ENCODE measurements around the gene AKAP1.

The AKAP1 gene

DNA sequence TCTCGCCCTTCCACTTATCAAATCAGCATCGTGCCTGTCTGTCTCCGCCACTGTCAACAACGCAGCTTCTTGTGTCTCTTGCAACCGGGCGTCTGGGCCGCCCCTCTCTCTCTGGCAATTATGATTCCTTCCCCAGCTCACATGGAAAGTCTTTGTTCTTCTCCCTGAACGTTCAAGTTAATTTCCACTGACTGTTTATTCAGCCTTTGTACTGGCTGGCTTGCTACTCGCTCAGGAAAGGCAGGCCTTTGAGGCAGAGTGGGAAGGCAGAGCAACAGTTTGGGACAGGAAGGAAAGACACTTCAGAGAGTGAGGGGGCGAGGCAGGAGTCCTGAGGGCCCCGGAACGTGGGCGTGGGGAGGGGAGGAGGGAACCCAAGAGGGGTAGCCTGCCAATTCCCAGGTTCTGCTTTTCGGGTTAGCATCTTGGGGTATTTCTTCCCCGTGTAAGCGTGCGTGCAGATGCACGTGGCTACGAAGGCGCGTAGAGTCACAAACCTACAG lies 50.8 kb downstream of the AKAP1 start:
- Mint-ChIP-seq H3K4me1 (ENCODE audit: low read depth) (peaks cover 14% of the 10 kb centered on the region), H3K9me3 (no peaks in the 10 kb centered on the region), H3K27ac (no peak overlapping the region), H3K4me3 (no peak overlapping the region), H3K27me3 (peaks cover 27% of the 10 kb centered on the region), H3K36me3 (ENCODE audit: low read depth) (no peaks in the 10 kb centered on the region)
- intact Hi-C loops (cut with micrococcal nuclease) = loop anchor here (10.0 kb wide), 3 partner anchors 609 to 979 kb away; partner anchors contain the start of gene CCDC182

DNA sequence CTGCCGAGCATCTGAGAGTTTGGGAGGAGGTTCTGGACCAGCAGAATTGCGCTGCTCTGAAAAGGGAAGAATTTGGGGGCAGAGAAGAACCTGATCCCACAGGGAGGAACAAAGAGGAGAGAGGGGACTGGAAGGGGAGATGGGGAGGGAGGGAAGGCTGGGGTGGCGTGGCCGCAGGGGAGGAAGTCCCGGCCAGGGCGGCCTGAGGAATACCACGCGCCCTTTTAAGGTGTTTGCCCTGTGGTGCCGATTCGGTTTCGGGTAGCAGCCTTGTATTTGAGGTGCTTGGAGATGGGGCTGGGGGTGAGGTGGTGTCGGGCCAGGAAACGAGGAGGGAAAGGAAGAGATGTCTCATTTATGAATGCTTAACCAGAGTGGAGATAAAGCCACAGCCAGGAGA lies 51.3 kb downstream of the AKAP1 start:
- intact Hi-C loops (cut with micrococcal nuclease) = loop anchor here (10.0 kb wide), 3 partner anchors 608 to 978 kb away; partner anchors contain the start of gene CCDC182
- Mint-ChIP-seq H3K27me3 (peaks cover 27% of the 10 kb centered on the region), H3K4me3 (no peak overlapping the region), H3K4me1 (ENCODE audit: low read depth) (peaks cover 14% of the 10 kb centered on the region), H3K36me3 (ENCODE audit: low read depth) (no peaks in the 10 kb centered on the region), H3K27ac (no peak overlapping the region), H3K9me3 (no peaks in the 10 kb centered on the region)

DNA sequence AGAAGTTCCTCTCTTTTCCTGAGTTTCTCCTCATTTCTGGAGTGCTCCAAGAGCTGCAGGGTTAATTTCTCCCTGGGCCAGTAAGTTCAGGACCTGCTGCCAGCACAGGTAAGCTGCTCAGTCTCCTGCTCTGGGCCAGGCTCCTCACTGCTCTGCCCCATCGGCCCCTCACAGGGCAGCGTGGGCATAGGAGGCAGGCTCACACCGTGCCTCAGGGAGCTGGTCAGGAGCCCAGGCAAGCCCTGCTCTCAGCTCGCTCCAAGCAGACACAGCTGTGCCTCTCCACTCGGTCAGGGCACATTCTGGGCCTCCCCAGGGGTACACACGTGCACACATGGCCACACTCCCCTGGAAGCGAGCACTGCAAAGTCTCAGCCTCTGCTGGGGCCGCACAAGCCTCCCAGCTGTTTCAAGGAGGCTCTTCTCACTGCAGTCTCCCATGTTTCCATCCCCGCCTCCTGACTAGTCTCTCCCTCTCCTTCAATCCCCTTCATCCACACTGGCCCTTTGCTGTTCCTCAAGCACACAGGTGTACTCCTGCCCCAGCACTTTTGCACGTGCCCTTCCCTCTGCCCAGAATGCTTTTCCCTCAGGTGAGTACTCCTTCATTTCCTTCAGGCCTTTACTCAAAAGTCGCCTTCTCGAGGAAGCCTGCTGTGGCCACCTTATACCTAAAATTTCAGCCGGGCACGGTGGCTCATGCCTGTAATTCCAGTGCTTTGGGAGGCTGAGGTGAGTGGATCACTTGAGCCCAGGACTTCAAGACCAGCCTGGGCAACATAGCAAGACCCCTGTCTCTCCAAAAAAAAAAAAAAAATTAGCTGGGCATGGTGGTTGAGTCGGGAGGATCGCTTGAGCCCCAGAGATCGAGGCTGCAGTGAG lies 53.2 kb downstream of the AKAP1 start:
- H3K27me3 Mint-ChIP-seq = peaks cover 26% of the 10 kb centered on the region
- no peak overlapping the region for H3K4me3 Mint-ChIP-seq
- no peaks in the 10 kb centered on the region for H3K9me3 Mint-ChIP-seq
- H3K36me3 Mint-ChIP-seq (ENCODE audit: low read depth) = no peaks in the 10 kb centered on the region
- intact Hi-C loops (cut with micrococcal nuclease) = loop anchor here (10.0 kb wide), 3 partner anchors 607 to 977 kb away; partner anchors contain the start of gene CCDC182
- peaks cover 21% of the 10 kb centered on the region for H3K4me1 Mint-ChIP-seq (ENCODE audit: low read depth)
- H3K27ac Mint-ChIP-seq = no peak overlapping the region

DNA sequence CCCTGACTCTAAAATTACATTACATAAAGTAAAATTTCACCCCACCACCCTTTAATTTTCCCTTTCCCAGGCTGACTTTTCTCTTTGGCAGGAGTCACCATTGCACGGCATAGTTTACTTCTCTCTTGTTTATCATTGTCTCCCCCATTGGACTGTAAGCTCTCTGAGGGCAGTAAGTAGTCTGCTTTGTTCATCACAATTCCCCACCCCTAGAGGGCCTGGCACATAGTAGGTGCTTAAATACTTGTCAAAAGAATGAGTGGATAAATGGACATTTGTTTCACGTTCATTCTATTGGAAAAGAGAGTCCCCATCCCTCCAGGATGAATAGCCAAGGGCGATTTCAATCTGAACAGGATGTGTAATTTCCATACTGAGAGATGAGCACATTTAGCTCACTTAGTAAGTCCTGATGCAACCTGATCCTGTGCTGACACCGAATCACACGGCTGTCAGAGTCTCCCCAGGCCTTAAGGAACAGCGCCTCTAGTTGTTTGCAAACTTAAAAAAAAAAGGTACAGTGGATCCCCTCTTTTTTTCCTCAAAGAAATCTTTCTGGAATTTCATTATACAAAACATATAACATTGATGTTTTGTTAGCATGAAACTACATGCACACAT lies 54.0 kb downstream of the AKAP1 start:
- Mint-ChIP-seq H3K27me3 (peaks cover 18% of the 10 kb centered on the region), H3K4me1 (ENCODE audit: low read depth) (peaks cover 26% of the 10 kb centered on the region), H3K27ac (no peak overlapping the region), H3K9me3 (no peaks in the 10 kb centered on the region), H3K4me3 (no peak overlapping the region), H3K36me3 (ENCODE audit: low read depth) (no peaks in the 10 kb centered on the region)
- intact Hi-C loops (cut with micrococcal nuclease) = loop anchor here (10.0 kb wide), 3 partner anchors 606 to 976 kb away; partner anchors contain the start of gene CCDC182

DNA sequence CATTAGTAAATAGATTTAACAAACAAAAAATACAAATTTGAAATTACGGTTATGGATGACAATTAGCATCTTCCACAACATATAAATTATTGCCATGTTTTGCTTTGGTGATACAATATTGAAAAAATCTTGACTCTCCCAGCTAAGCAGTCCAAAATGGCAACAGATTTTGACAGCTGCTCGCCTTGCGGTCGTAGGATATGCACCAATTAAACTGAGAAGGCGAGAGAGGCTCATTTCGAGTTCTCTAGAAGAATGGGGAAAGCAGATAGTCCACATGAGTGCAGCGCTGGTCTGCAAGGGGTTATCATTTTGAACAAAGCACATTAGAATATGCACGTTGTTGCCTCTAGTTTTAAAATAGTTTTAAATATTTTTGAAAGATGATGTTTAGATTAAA lies 55.3 kb downstream of the AKAP1 start:
- Mint-ChIP-seq H3K9me3 (no peaks in the 10 kb centered on the region), H3K27ac (no peak overlapping the region), H3K27me3 (peaks cover 16% of the 10 kb centered on the region), H3K4me3 (no peak overlapping the region), H3K4me1 (ENCODE audit: low read depth) (peaks cover 27% of the 10 kb centered on the region), H3K36me3 (ENCODE audit: low read depth) (no peaks in the 10 kb centered on the region)
- intact Hi-C loops (cut with micrococcal nuclease) = no loop called here

DNA sequence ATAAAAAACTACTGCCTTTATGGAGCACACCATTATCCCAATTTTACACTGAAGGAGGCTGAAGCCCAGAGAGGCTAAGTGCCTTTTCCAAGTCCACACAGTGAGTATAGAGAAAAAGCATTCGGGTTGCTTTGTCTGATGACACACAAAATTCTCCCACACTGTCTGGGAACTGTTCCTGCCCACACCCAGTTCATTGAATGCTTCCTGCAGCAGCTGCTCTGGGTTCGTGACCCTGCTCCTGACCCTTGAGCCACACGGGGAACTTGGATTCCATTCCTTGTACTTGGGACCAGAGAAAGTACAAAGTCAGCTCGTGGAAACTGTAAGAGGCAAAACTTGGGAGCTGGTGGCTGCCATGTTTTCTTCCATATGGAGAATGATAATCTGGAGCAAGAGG lies 57.9 kb downstream of the AKAP1 start:
- H3K4me3 Mint-ChIP-seq = no peak overlapping the region
- peaks cover 6% of the 10 kb centered on the region for H3K27me3 Mint-ChIP-seq
- H3K36me3 Mint-ChIP-seq (ENCODE audit: low read depth) = no peaks in the 10 kb centered on the region
- H3K9me3 Mint-ChIP-seq = no peaks in the 10 kb centered on the region
- no peak overlapping the region for H3K27ac Mint-ChIP-seq
- peaks cover 13% of the 10 kb centered on the region for H3K4me1 Mint-ChIP-seq (ENCODE audit: low read depth)
- intact Hi-C loops (cut with micrococcal nuclease) = no loop called here

DNA sequence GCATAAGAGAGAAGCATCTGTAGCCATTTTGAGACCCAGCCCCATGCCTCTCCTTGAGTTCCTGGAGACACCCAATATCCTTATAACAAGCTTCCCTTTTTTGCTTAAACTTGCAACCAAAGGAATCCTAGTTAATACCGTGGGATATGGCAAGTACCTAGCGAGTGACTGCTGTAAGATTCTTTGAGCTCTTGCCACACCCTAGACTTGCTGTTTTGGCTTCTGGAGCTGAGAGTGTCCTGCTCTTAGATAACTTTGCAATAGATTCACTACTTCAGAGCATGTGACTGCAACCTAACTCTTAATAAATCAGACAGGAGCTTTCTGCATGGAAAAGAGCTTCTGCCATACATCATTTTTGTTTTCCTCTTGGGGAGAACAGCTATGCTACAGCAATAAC lies 58.3 kb downstream of the AKAP1 start:
- Mint-ChIP-seq H3K27me3 (peaks cover 3% of the 10 kb centered on the region), H3K4me1 (ENCODE audit: low read depth) (peaks cover 13% of the 10 kb centered on the region), H3K4me3 (no peak overlapping the region), H3K9me3 (no peaks in the 10 kb centered on the region), H3K36me3 (ENCODE audit: low read depth) (no peaks in the 10 kb centered on the region), H3K27ac (no peak overlapping the region)
- intact Hi-C loops (cut with micrococcal nuclease) = no loop called here

DNA sequence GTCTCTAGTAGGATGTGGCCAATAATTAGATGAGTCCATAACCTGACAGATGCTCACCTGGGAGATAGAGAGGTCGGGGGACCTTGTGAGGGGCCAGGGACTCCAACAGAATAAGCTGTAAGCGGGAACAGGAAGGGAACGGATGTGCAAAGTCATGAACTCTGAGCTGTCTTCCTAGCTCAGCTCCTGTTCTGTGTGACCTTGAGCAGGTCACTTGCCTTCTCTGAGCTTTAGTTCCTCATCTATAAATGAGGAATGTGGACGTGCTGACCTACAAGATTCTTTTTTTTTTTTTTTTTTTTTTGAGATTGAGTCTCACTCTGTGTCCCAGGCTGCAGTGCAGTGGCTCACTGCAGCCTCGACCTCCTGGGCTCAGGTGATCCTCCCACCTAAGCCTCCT lies 58.9 kb downstream of the AKAP1 start:
- Mint-ChIP-seq H3K4me3 (no peak overlapping the region), H3K9me3 (peaks cover 4% of the 10 kb centered on the region), H3K27ac (no peak overlapping the region), H3K27me3 (peaks cover under 1% of the 10 kb centered on the region), H3K4me1 (ENCODE audit: low read depth) (peaks cover 13% of the 10 kb centered on the region), H3K36me3 (ENCODE audit: low read depth) (no peaks in the 10 kb centered on the region)
- intact Hi-C loops (cut with micrococcal nuclease) = no loop called here

DNA sequence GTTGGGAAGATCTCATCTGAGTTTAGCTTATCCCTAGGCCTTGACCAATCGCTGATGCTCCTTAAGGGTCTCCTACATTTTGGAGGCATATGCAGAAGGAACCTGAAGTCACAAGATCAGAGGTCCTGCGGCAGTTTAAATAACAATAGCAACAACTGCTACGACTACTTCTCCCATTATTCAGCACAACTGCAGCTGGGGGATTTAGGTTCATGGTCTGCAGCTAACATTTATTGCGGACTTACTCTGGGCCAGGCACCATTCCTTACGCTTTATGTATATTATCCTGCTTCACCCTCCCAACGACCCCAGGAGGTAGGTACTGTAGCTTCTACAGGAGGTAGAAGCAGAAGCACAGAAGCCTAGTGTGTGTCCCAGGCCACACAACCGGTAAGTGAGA lies 59.5 kb downstream of the AKAP1 start:
- Mint-ChIP-seq H3K36me3 (ENCODE audit: low read depth) (no peaks in the 10 kb centered on the region), H3K27me3 (peaks cover 3% of the 10 kb centered on the region), H3K9me3 (peaks cover 8% of the 10 kb centered on the region), H3K27ac (no peak overlapping the region), H3K4me3 (no peak overlapping the region), H3K4me1 (ENCODE audit: low read depth) (peaks cover 13% of the 10 kb centered on the region)
- intact Hi-C loops (cut with micrococcal nuclease) = no loop called here

DNA sequence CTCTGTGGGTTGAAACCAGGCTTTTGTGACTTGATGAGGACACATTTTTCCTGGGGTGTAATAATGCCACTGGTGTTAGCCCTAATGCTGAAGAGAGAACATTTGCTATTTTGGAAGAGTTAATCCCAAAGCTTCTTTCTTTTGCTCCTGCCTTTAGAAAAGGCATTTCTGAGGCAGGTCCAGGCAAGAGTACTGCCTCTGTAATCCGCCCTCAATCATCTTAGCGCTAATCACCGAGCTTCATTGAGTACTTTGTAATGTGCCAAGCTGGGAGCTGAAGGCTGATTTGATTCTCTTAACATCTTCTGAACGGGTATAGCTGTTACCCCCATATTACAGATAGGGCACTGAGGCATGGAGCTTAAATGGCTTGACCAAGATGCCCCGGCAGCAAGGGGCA lies 60.3 kb downstream of the AKAP1 start:
- Mint-ChIP-seq H3K36me3 (ENCODE audit: low read depth) (no peaks in the 10 kb centered on the region), H3K4me3 (no peak overlapping the region), H3K27me3 (peaks cover 8% of the 10 kb centered on the region), H3K9me3 (peaks cover 8% of the 10 kb centered on the region), H3K4me1 (ENCODE audit: low read depth) (peaks cover 13% of the 10 kb centered on the region), H3K27ac (no peak overlapping the region)
- intact Hi-C loops (cut with micrococcal nuclease) = no loop called here

DNA sequence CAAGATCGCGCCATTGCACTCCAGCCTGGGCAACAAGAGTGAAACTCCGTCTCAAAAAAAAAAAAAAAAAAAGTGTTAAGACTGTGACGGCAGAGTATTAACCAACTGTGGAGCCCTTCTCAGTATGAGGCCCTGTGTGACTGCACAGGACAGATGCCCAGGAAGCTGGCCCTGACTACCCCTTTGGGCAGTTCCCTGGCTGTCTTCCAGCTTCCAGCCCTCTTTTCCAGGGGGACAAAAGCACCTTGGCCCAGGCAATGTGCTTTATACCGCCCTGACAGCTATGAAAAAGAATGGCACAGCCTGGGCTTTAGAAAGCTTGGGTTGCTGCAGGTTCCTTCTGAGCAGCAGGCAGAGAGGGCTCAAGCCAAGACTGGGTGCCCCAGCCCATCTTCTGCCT lies 61.2 kb downstream of the AKAP1 start:
- Mint-ChIP-seq H3K27ac (no peak overlapping the region), H3K9me3 (peaks cover 8% of the 10 kb centered on the region), H3K4me1 (ENCODE audit: low read depth) (peaks cover 13% of the 10 kb centered on the region), H3K4me3 (no peak overlapping the region), H3K27me3 (peaks cover 8% of the 10 kb centered on the region), H3K36me3 (ENCODE audit: low read depth) (no peaks in the 10 kb centered on the region)
- intact Hi-C loops (cut with micrococcal nuclease) = no loop called here

DNA sequence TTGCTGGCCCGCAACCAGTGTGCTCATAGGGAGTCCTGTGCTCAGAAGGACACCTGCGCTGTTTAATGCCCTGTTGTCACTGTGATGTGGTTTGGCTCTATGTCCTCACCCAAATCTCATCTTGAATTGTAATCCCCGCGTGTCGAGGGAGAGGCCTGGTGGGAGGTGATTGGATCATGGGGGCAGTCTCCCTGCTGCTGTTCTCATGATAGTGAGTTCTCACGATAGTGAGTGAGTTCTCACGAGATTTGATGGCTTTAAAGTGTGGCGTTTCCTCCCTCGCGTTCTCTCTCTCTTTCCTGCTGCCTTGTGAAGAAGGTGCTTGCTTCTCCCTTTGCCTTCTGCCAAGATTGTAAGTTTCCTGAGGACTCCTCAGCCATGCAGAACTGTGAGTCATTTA lies 66.8 kb downstream of the AKAP1 start:
- H3K27ac Mint-ChIP-seq = no peak overlapping the region
- H3K4me3 Mint-ChIP-seq = no peak overlapping the region
- H3K36me3 Mint-ChIP-seq (ENCODE audit: low read depth) = no peaks in the 10 kb centered on the region
- H3K9me3 Mint-ChIP-seq = peaks cover 8% of the 10 kb centered on the region
- H3K4me1 Mint-ChIP-seq (ENCODE audit: low read depth) = peaks cover 15% of the 10 kb centered on the region
- intact Hi-C loops (cut with micrococcal nuclease) = no loop called here
- H3K27me3 Mint-ChIP-seq = peaks cover 8% of the 10 kb centered on the region

DNA sequence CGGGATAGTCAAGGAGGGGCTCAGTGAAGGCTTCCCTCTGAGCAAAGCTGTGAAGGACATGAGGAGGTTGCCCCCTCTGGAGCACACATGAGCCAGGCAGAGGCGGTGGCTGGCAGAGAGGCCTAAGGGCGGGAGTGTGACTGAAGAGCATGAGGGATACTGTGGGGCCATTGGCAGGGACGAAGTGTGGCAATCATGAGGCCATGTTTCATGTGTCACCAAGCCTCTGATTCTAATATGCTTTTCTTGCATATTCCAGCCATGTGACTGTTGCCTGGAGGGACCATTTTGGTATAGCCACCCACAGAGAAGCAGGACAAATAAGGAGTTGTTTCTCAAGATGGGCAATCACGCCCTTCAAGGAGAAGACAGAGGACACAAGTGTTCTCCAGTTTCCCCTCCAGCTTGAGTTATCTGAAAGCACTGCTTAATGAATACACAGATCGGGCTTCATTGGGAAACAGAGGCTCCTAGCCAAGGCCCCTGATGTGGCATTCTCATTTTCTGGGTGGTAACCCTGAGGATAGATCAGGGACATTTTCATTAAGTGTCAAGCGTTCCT lies 68.0 kb downstream of the AKAP1 start:
- H3K4me3 Mint-ChIP-seq = no peak overlapping the region
- H3K4me1 Mint-ChIP-seq (ENCODE audit: low read depth) = peaks cover 15% of the 10 kb centered on the region
- H3K27me3 Mint-ChIP-seq = peaks cover 8% of the 10 kb centered on the region
- H3K36me3 Mint-ChIP-seq (ENCODE audit: low read depth) = no peaks in the 10 kb centered on the region
- peaks cover 8% of the 10 kb centered on the region for H3K9me3 Mint-ChIP-seq
- H3K27ac Mint-ChIP-seq = no peak overlapping the region
- intact Hi-C loops (cut with micrococcal nuclease) = no loop called here

DNA sequence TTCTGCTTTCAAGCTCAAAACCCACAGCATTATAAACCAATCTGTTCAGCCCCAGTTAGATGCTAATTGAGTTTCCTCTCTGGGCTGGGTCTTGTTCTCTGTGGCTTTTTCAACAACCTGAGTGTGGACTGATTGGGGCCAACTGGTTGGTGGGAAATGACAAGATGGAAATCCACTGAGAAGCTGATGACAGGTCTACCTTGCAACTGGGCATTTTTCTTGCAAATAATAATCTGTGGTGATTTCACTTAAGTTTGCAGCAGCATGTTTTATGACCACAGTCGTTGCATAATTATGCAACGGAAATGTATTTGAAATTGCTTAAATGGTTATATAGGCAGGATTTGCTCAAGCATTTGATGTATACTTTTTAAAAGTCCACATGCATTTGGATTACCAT lies 69.9 kb downstream of the AKAP1 start:
- Mint-ChIP-seq H3K27me3 (peaks cover 5% of the 10 kb centered on the region), H3K9me3 (no peaks in the 10 kb centered on the region), H3K4me3 (no peak overlapping the region), H3K4me1 (ENCODE audit: low read depth) (peaks cover 15% of the 10 kb centered on the region), H3K36me3 (ENCODE audit: low read depth) (no peaks in the 10 kb centered on the region), H3K27ac (no peak overlapping the region)
- intact Hi-C loops (cut with micrococcal nuclease) = no loop called here
